GM18867 (cell line): Measurements from ENCODE around the gene SPDYC.
"Not testable (repeated sequence)": the region's sequence is repeated elsewhere in the genome, so short reads cannot be mapped to it uniquely, and the experiment has no call there.

Experiments
- ATAC-seq: cut with Tn5 transposase; IDR thresholded peaks from one replicate; pipeline ENCODE4 v1.9.1; 2021; ENCODE audit warnings: mild to moderate bottlenecking, moderate library complexity; ENCODE audit not compliant: unreplicated experiment

Gene SPDYC

GRCh38 chr11:65133724-65134123 is 36.3 kb upstream of the SPDYC start:
- ATAC-seq: no peak

- peak; percentile 60 for ATAC-seq
These were observed 35.6 kb upstream of the SPDYC start, which contains the start of gene SYVN1 for GRCh38 chr11:65134240-65134951. SYVN1 (minus strand) TSS chr11:65134519; CDS start chr11:65133601, 918 bp downstream.

- peak; percentile 74 for ATAC-seq
These were observed 34.9 kb upstream of the SPDYC start for GRCh38 chr11:65134952-65135632.

- ATAC-seq: no peak
These were observed 34.3 kb upstream of the SPDYC start for GRCh38 chr11:65135633-65136145.

- ATAC-seq: no peak
These were observed 33.4 kb upstream of the SPDYC start for GRCh38 chr11:65136515-65137096.

- no peak for ATAC-seq
These were observed 28.0 kb upstream of the SPDYC start for GRCh38 chr11:65141896-65142494.

GRCh38 chr11:65147352-65148075 is 22.5 kb upstream of the SPDYC start:
- no peak for ATAC-seq

- ATAC-seq: no peak
These were observed 21.4 kb upstream of the SPDYC start for GRCh38 chr11:65148657-65149056.

GRCh38 chr11:65150131-65150508 is 19.9 kb upstream of the SPDYC start:
- not testable (repeated sequence) for ATAC-seq

- ATAC-seq: no peak
These were observed 19.3 kb upstream of the SPDYC start for GRCh38 chr11:65150509-65151299.

- no peak for ATAC-seq
These were observed 18.6 kb upstream of the SPDYC start for GRCh38 chr11:65151331-65151899.

GRCh38 chr11:65152122-65152521 is 17.9 kb upstream of the SPDYC start:
- no peak for ATAC-seq

GRCh38 chr11:65156256-65156655 is 13.8 kb upstream of the SPDYC start:
- ATAC-seq: no peak

GRCh38 chr11:65156926-65157325 is 13.1 kb upstream of the SPDYC start:
- no peak for ATAC-seq

- no peak for ATAC-seq
These were observed 12.7 kb upstream of the SPDYC start for GRCh38 chr11:65157336-65157735.

GRCh38 chr11:65159012-65159411 is 11.0 kb upstream of the SPDYC start:
- ATAC-seq: peak; percentile 86

GRCh38 chr11:65160643-65161042 is 9.4 kb upstream of the SPDYC start:
- no peak for ATAC-seq

- no peak for ATAC-seq
These were observed 6.3 kb upstream of the SPDYC start for GRCh38 chr11:65163684-65164083.

- no peak for ATAC-seq
These were observed 4.4 kb upstream of the SPDYC start for GRCh38 chr11:65165410-65166317.
